Measurements from ENCODE around the gene DEGS2.
A peak's percentile ranks its signal among the peaks of the same experiment; 100 is the strongest.
"Not testable (repeated sequence)": the region's sequence is repeated elsewhere in the genome, so short reads cannot be mapped to it uniquely, and the experiment has no call there.

Gene DEGS2

DNA sequence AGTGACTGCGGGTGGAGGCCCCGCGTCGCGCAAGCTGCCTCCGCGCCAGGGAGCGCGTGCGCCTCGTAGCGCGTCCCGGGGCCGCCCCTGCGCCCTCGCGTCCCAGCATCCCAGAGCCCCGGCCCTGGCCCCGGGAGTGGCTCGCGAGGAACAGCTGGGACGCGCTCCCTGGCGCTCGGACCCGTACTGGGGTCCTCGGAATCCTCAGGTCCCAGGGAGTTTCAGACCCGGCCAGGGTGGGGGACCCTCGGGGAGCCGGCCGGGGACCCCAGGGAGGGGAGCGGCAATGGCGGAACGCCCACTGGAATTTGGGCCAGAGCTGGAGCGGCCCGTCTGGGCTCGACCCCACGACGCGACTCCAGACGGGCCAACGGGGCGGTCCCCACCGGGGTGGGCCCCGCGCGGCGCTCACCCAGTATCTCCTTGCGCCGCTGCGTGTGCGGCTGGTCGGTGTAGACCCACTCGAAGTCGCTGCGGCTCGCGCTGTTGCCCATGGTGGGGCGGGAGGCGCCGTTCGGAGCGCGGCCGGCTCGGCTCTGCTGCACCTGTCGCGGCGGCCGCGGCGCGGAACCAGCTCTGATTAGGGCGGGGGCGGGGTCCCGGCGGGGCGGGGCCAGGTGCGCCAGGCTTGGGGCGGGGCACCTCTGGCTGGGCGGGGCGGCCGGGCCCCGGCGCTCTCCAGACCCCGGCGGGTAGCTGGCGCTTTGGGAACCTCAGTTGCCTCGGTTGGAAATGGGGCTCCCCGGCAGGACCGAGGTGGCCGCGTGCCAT lies at the start of gene DEGS2:
Gene DEGS2, minus strand, starts transcription at position 552 of the 771 bp plus-strand sequence. Its CDS starts 58 bp downstream, at position 494.
- DNase-seq (ENCODE audit: low read depth, low spot score): no peak

GRCh38 chr14:100208136-100208535 lies 48.7 kb upstream of the DEGS2 start:
- not testable (repeated sequence) for DNase-seq (ENCODE audit: low read depth, low spot score)

DNA sequence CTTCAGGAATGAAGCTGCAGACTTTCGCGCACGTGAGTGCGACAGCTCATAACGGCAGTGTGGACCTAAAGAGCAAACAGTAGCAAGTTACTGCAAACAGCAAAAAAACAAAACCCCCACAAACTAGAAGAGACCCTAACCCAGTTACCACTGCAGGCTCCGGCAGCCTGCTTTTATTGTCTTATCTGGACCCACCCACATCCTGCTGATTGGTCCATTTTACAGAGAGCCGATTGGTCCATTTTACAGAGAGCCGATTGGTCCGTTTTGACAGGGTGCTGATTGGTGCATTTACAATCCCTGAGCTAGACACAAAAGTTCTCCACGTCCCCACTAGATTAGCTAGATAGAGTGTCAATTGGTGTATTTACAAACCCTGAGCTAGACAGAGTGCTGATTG lies 48.1 kb upstream of the DEGS2 start:
- not testable (repeated sequence) for DNase-seq (ENCODE audit: low read depth, low spot score)

- DNase-seq (ENCODE audit: low read depth, low spot score): not testable (repeated sequence)
Measured at GRCh38 chr14:100204835-100205167, 45.4 kb upstream of the DEGS2 start.

GRCh38 chr14:100203962-100204834 lies 44.8 kb upstream of the DEGS2 start:
- DNase-seq (ENCODE audit: low read depth, low spot score): no peak

DNA sequence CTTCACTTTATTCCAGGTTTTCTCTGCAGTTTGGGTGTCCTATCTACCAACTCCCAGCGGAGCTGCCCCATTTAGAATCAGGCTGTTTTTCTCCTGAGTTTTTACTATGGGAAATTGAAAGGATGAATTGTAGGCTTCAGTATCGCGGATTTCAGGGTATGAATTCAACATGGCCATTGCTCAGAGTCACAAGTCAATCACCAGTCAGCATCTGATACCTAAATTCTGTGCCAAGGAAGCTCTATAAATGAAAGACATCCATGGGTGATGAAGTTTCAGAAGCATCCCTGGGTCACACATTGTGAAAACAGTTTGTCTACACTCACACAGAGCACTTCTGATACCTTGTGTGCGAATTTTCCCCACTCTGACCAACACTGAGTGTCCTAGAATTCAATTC lies 43.7 kb upstream of the DEGS2 start:
- no peak for DNase-seq (ENCODE audit: low read depth, low spot score)

GRCh38 chr14:100202712-100203111 lies 43.3 kb upstream of the DEGS2 start:
- no peak for DNase-seq (ENCODE audit: low read depth, low spot score)

- no peak for DNase-seq (ENCODE audit: low read depth, low spot score)
Measured at GRCh38 chr14:100201701-100202100, 42.3 kb upstream of the DEGS2 start.

GRCh38 chr14:100200311-100200710 lies 40.9 kb upstream of the DEGS2 start:
- no peak for DNase-seq (ENCODE audit: low read depth, low spot score)

GRCh38 chr14:100199240-100199860 lies 39.9 kb upstream of the DEGS2 start:
- DNase-seq (ENCODE audit: low read depth, low spot score): no peak

DNA sequence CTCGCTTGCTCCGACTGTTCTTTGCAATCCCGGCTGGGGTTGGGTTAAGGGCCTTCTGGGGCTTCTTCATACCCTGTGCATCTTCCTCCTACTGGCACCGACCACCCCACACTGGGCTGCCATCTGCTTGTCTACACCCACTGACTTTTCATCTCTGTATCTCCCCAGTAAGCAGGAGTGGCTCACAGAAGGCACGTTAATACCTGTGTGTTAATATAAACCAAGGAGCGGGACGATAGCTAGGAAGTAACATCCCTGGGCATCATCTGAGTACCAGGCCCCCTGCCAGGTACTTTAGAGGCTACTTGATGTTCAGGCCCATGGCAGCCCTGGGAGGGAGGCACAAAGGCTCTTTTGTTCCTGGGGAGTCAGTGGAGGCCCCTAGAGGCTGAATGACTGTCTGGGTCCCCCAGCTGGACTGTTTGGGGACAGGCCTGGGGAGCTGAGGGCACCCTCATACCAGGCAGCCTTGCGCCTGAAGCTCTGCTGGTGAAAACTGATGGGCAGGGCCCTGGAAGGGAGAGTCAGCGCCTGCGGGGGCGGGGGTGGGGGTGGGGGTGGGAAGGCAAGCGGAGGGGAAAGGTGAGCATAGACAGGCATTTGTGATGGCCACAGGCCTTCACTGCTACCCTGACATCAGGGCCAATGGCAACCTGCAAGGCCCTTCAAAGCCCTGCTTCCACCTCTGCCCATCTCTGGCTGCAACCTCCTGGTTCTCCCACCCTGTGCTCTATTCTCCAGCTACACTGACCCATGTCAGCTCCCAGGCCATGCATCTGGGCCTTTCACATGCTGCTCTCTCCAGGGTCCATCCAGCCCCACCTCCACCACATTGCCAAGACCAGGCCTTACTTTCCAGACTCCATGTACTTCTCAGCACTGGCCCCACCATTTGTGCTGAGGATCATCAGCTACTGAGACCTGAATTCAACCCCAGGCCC lies 34.2 kb upstream of the DEGS2 start:
- DNase-seq (ENCODE audit: low read depth, low spot score): no peak

DNA sequence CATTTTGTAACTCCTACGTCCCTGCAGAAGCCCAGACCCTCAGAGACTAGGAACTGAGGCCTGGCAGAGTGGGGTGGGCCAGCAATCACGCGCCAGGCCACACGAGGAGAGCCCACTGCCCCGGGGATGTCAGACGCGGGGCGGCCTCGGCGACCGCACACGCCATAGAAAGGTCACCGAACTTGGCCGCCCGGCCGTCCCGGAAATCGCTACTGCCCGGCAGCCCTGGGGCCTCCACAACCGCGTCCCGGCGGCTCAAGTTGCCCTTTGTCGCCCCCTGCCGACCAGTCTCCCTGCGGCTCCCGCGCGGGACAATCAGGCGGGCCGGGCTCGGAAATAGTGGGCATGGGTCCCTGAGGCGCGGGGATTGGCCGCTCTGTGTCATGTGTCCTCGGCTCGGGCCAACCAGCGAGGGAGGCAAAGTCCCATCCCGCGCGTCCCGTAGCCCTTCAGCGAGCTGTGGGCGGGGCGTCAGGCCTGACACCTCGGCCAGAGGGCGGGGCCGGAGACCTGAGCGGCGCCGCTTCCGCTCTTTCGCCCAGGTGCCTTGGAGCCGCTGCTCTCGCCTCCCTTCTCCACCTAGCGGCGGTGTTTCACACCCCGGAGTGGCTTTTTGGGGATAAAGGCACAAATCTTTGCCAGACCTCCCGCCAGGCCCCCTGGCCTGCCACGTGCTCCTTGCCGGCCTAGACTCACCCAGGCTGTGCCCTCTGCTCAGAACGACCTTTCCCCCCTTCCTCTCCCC lies 33.4 kb upstream of the DEGS2 start:
- peak; percentile 90 for DNase-seq (ENCODE audit: low read depth, low spot score)

- no peak for DNase-seq (ENCODE audit: low read depth, low spot score)
Measured at GRCh38 chr14:100192250-100192671, 32.8 kb upstream of the DEGS2 start.

DNA sequence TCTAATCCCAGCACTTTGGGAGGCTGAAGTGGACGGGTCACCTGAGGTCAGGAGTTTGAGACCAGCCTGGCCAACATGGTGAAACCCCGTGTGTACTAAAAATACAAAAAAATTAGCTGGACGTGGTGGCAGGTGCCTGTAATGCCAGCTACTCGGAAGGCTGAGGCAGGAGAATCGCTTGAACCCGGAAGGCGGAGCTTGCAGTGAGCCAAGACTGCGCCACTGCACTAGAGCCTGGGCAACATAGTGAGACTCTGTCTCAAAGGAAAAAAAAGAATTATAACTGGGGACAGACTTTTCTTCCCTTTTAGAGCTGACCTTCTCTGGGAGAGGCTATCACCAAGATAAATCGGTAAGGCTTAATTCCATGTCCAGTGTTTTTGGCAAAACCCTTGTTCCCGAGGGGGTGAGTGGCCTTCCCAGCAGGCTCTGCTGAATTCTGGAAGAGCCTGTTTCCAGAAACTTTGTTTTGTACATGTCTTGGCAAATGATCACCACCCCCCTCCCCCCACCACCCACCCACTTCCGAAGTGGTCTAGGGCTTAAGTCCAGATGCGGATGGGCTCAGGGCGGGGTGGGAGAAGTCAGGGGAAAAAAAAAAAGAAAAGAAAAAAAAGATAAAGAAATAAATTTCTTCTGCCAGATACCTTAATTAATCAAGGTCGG lies 32.3 kb upstream of the DEGS2 start:
- DNase-seq (ENCODE audit: low read depth, low spot score): no peak

DNA sequence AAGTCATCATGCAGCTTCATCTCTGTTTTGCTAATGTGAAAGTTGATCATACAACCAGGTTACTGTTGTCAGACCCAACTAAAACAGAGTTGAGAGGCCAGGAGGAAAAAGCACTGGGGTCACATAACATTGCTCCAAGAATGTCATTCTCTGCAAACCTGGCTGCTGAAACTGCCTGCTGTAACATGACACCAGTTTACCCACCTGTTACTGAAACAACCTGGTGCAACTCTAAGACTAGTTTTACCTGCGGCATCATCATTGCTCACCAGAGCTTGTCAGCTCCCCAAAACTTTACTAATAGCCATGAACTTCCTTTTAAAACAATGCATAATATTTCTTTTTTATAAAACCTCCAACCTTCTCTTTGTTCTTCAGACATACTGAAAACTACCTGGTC lies 30.7 kb upstream of the DEGS2 start:
- no peak for DNase-seq (ENCODE audit: low read depth, low spot score)

GRCh38 chr14:100188392-100189030 lies 29.1 kb upstream of the DEGS2 start:
- no peak for DNase-seq (ENCODE audit: low read depth, low spot score)

DNA sequence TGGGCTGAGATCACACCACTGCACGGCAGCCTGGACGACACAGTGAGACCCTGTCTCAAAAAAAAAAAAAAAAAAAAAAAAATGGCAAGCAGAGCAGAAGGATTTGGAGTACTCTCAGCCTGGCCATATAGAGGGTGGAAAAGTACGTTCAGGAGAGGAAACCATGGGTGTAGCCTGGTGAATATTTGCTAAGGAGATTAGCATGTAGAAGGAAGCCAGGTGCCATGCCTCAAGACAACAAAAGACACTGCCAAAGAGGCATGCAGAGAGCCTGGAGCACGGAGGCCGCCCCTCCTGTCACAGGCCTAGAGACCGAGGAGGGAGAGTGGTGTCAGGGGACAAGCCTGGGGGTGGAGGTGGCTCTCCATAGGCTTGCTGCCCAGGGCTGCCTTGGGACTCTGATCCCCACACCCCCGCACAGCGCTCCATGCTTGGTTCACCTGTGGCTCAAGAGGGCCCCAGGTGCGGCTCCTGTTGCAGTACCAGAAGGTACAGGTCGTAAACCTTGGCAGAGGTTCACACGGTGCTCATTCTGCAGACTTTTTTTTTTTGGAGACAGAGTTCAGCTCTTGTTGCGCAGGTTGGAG lies 27.9 kb upstream of the DEGS2 start:
- DNase-seq (ENCODE audit: low read depth, low spot score): no peak

- not testable (repeated sequence) for DNase-seq (ENCODE audit: low read depth, low spot score)
Measured at GRCh38 chr14:100181876-100182551, 22.6 kb upstream of the DEGS2 start.
